IPS-20b (cell line): Measurements from ENCODE around the gene TMEM207.

Source experiments
- H3K27ac ChIP-seq: one replicate; pipeline ENCODE4 v1.5.1; 2013; ENCODE audit warnings: low read length
- H3K27me3 ChIP-seq: 2 replicates; pipeline ENCODE4 v1.6.1; 2013; ENCODE audit warnings: mild to moderate bottlenecking, low read length, inconsistent platforms; ENCODE audit not compliant: insufficient read depth
- H3K36me3 ChIP-seq: 2 replicates; pipeline ENCODE4 v1.6.1; 2013; ENCODE audit warnings: low read depth, mild to moderate bottlenecking, inconsistent platforms, low read length, moderate library complexity; ENCODE audit not compliant: insufficient read depth
- H3K4me1 ChIP-seq: 2 replicates; pipeline ENCODE4 v1.6.1; 2013; ENCODE audit warnings: mild to moderate bottlenecking, control low read depth, inconsistent platforms, low read length, moderate library complexity; ENCODE audit not compliant: insufficient read depth
- H3K4me3 ChIP-seq: 2 replicates; pipeline ENCODE4 v1.5.1; 2013; ENCODE audit warnings: mild to moderate bottlenecking, low read length, inconsistent platforms
- H3K9ac ChIP-seq: 2 replicates; pipeline ENCODE4 v1.6.1; 2013; ENCODE audit warnings: low read depth, mild to moderate bottlenecking, inconsistent platforms, low read length, moderate library complexity
- H3K9me3 ChIP-seq: 2 replicates; pipeline ENCODE4 v1.6.1; 2013; ENCODE audit warnings: mild to moderate bottlenecking, low read depth, low read length, inconsistent platforms; ENCODE audit not compliant: insufficient read depth

TMEM207 gene

GRCh38 chr3:190414297-190414696, 35.4 kb downstream of the TMEM207 start:
- Histone ChIP-seq H3K36me3 (no peaks in the 10 kb centered on the region), H3K4me1 (no peaks in the 10 kb centered on the region), H3K27me3 (no peaks in the 10 kb centered on the region), H3K9me3 (no peaks in the 10 kb centered on the region; the same call in 1 of the 2 replicates), H3K9ac (no peak overlapping the region), H3K4me3 (no peak overlapping the region), H3K27ac (no peak overlapping the region)

- no peaks in the 10 kb centered on the region for H3K27me3 ChIP-seq
- H3K4me1 ChIP-seq, result no peaks in the 10 kb centered on the region
- H3K9ac ChIP-seq, result no peak overlapping the region
- no peaks in the 10 kb centered on the region for H3K36me3 ChIP-seq
- H3K9me3 ChIP-seq, result no peaks in the 10 kb centered on the region
- H3K4me3 ChIP-seq, result no peak overlapping the region
- H3K27ac ChIP-seq, result no peak overlapping the region
These were observed 45.0 kb downstream of the TMEM207 start for GRCh38 chr3:190404715-190405114.

GRCh38 chr3:190401963-190402362, 47.7 kb downstream of the TMEM207 start:
- no peak overlapping the region for H3K9ac ChIP-seq
- H3K9me3 ChIP-seq, result no peaks in the 10 kb centered on the region
- H3K27me3 ChIP-seq, result no peaks in the 10 kb centered on the region
- no peak overlapping the region for H3K27ac ChIP-seq
- H3K4me3 ChIP-seq, result no peak overlapping the region
- H3K4me1 ChIP-seq, result no peaks in the 10 kb centered on the region
- H3K36me3 ChIP-seq, result no peaks in the 10 kb centered on the region

GRCh38 chr3:190399677-190400076, 50.0 kb downstream of the TMEM207 start:
- Histone ChIP-seq H3K27ac (no peak overlapping the region), H3K9ac (no peak overlapping the region), H3K9me3 (no peaks in the 10 kb centered on the region), H3K4me3 (no peak overlapping the region), H3K4me1 (no peaks in the 10 kb centered on the region), H3K36me3 (no peaks in the 10 kb centered on the region), H3K27me3 (no peaks in the 10 kb centered on the region)

- no peak overlapping the region for H3K9ac ChIP-seq
- no peaks in the 10 kb centered on the region for H3K4me1 ChIP-seq
- no peak overlapping the region for H3K27ac ChIP-seq
- H3K9me3 ChIP-seq, result no peaks in the 10 kb centered on the region
- no peaks in the 10 kb centered on the region for H3K27me3 ChIP-seq
- H3K4me3 ChIP-seq, result no peak overlapping the region
- H3K36me3 ChIP-seq, result no peaks in the 10 kb centered on the region
These were observed 51.8 kb downstream of the TMEM207 start for GRCh38 chr3:190397889-190398288.

GRCh38 chr3:190396001-190396400, 53.7 kb downstream of the TMEM207 start:
- Histone ChIP-seq H3K27me3 (no peaks in the 10 kb centered on the region), H3K36me3 (no peaks in the 10 kb centered on the region), H3K4me3 (no peak overlapping the region), H3K4me1 (no peaks in the 10 kb centered on the region), H3K27ac (no peak overlapping the region), H3K9me3 (no peaks in the 10 kb centered on the region), H3K9ac (no peak overlapping the region)

- H3K9ac ChIP-seq, result no peak overlapping the region
- H3K27ac ChIP-seq, result no peak overlapping the region
These were observed 61.0 kb downstream of the TMEM207 start for GRCh38 chr3:190388703-190389102.

GRCh38 chr3:190387578-190388213, 62.0 kb downstream of the TMEM207 start, which contains the start of gene CLDN16:
Gene CLDN16, plus strand, starts transcription at chr3:190388163. Its CDS starts 167 bp downstream, at chr3:190388330.
- Histone ChIP-seq H3K36me3 (no peaks in the 10 kb centered on the region), H3K4me1 (no peaks in the 10 kb centered on the region), H3K9me3 (no peaks in the 10 kb centered on the region), H3K4me3 (no peak within 1 kb of the TSS), H3K9ac (no peak within 1 kb of the TSS), H3K27me3 (no peaks in the 10 kb centered on the region), H3K27ac (no peak within 1 kb of the TSS)

More at GRCh38 chr3:190388703-190389102, 61.0 kb downstream of the TMEM207 start:
- Histone ChIP-seq H3K9me3 (no peaks in the 10 kb centered on the region), H3K27me3 (no peaks in the 10 kb centered on the region), H3K36me3 (no peaks in the 10 kb centered on the region), H3K4me3 (no peak overlapping the region), H3K4me1 (no peaks in the 10 kb centered on the region)

GRCh38 chr3:190385731-190386688, 63.7 kb downstream of the TMEM207 start:
- H3K27ac ChIP-seq, result no peak overlapping the region
- H3K36me3 ChIP-seq, result no peaks in the 10 kb centered on the region
- H3K4me3 ChIP-seq, result no peak overlapping the region
- H3K9ac ChIP-seq, result no peak overlapping the region
- H3K27me3 ChIP-seq, result no peaks in the 10 kb centered on the region
- no peaks in the 10 kb centered on the region for H3K9me3 ChIP-seq
- H3K4me1 ChIP-seq, result no peaks in the 10 kb centered on the region

- H3K27me3 ChIP-seq, result no peaks in the 10 kb centered on the region
- no peak overlapping the region for H3K9ac ChIP-seq
- no peak overlapping the region for H3K4me3 ChIP-seq
- H3K9me3 ChIP-seq, result no peaks in the 10 kb centered on the region
- H3K36me3 ChIP-seq, result no peaks in the 10 kb centered on the region
- no peak overlapping the region for H3K27ac ChIP-seq
- H3K4me1 ChIP-seq, result no peaks in the 10 kb centered on the region
These were observed 65.4 kb downstream of the TMEM207 start for GRCh38 chr3:190384309-190384756.

GRCh38 chr3:190382082-190382481, 67.6 kb downstream of the TMEM207 start:
- Histone ChIP-seq H3K36me3 (no peaks in the 10 kb centered on the region), H3K9ac (no peak overlapping the region), H3K27me3 (no peaks in the 10 kb centered on the region), H3K4me3 (no peak overlapping the region), H3K4me1 (no peaks in the 10 kb centered on the region), H3K9me3 (no peaks in the 10 kb centered on the region), H3K27ac (no peak overlapping the region)

GRCh38 chr3:190381441-190381840, 68.3 kb downstream of the TMEM207 start:
- Histone ChIP-seq H3K9ac (no peak overlapping the region), H3K4me3 (no peak overlapping the region), H3K36me3 (no peaks in the 10 kb centered on the region), H3K27me3 (no peaks in the 10 kb centered on the region), H3K4me1 (peaks cover 5% of the 10 kb centered on the region; the same call in 1 of the 2 replicates), H3K27ac (no peak overlapping the region), H3K9me3 (no peaks in the 10 kb centered on the region)
